HG03045 (cell line): ENCODE results near the gene HOMER2.
"Not testable (repeated sequence)": the region's sequence is repeated elsewhere in the genome, so short reads cannot be mapped to it uniquely, and the experiment has no call there.

Experiments
- ATAC-seq: cut with Tn5 transposase; IDR thresholded peaks from one replicate; pipeline ENCODE4 v1.9.1; 2021; ENCODE audit warnings: mild to moderate bottlenecking, moderate library complexity; ENCODE audit not compliant: unreplicated experiment

Gene HOMER2

GRCh38 chr15:82865581-82865980 lies 86.9 kb downstream of the HOMER2 start:
- not testable (repeated sequence) for ATAC-seq

GRCh38 chr15:82864967-82865366 lies 87.6 kb downstream of the HOMER2 start:
- no peak for ATAC-seq

GRCh38 chr15:82862886-82863285 lies 89.6 kb downstream of the HOMER2 start:
- no peak for ATAC-seq

GRCh38 chr15:82858932-82859331 lies 93.6 kb downstream of the HOMER2 start:
- ATAC-seq: no peak

- no peak for ATAC-seq
These were observed 95.9 kb downstream of the HOMER2 start for GRCh38 chr15:82856397-82857170.

GRCh38 chr15:82855286-82856100 lies 97.0 kb downstream of the HOMER2 start:
- ATAC-seq: no peak

- ATAC-seq: no peak
These were observed 98.0 kb downstream of the HOMER2 start for GRCh38 chr15:82854554-82854953.

GRCh38 chr15:82852941-82853561 lies 99.5 kb downstream of the HOMER2 start:
- no peak for ATAC-seq

GRCh38 chr15:82851981-82852511 lies 100.5 kb downstream of the HOMER2 start:
- ATAC-seq: no peak

- no peak for ATAC-seq
These were observed 101.1 kb downstream of the HOMER2 start for GRCh38 chr15:82851306-82851850.

GRCh38 chr15:82850731-82851130 lies 101.8 kb downstream of the HOMER2 start:
- ATAC-seq: no peak

GRCh38 chr15:82849556-82850512 lies 102.7 kb downstream of the HOMER2 start:
- ATAC-seq: no peak

- ATAC-seq: no peak
These were observed 104.1 kb downstream of the HOMER2 start for GRCh38 chr15:82848241-82848993.

- ATAC-seq: no peak
These were observed 104.8 kb downstream of the HOMER2 start for GRCh38 chr15:82847703-82848102.

GRCh38 chr15:82846621-82847020 lies 105.9 kb downstream of the HOMER2 start:
- no peak for ATAC-seq

GRCh38 chr15:82845686-82846085 lies 106.8 kb downstream of the HOMER2 start:
- no peak for ATAC-seq

- no peak for ATAC-seq
These were observed 109.0 kb downstream of the HOMER2 start for GRCh38 chr15:82843566-82843965.

GRCh38 chr15:82840166-82840565 lies 112.4 kb downstream of the HOMER2 start:
- ATAC-seq: no peak

GRCh38 chr15:82839136-82839535 lies 113.4 kb downstream of the HOMER2 start:
- no peak for ATAC-seq
